ENCODE results near the gene PPP2R2C.

PPP2R2C gene

DNA sequence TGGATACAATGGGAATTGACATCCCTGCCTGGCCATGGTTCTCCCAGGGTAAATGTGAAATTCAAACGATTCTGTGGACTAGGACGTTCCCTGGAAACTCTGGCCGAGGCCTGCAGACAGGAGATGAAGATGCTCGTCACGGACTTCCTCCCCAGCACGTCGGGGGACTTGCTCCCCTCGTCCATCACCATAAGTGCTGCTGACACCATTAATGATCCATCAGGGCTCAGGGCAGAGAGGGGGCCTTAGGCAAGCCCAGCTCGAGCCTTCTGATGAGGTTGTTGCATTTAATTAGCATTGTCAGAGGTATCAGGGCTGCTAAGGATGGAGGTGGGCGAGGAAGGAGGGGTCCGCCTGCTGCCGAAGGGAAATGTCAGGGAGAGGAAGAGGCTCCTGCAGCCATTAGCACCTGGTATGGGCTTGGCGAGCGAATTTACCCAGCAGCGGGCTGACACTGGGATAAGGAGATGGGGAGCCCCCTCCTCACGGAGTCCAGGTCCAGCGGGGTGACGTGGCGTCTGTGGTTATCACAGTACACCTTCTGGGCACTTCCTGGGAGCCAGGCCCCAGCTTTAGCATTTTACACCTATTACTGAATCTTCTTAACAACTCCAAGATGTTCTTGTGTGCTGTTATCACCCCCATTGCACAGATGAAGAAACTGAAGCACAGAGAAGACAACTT, 83.1 kb downstream of the PPP2R2C start:
- Histone ChIP-seq H3K27ac (replicated peaks) (no peak overlapping the region), H3K27me3 (ENCODE audit: insufficient read depth, poor library complexity, severe bottlenecking) (no peaks in the 10 kb centered on the region), H3K4me3 (replicated peaks; ENCODE audit: insufficient read depth, low read length) (no peak overlapping the region)
- DNase-seq (ENCODE audit: low read depth in 1 of 2, low spot score in 1 of 2), result no peak
- no peak for TF ChIP-seq POLR2AphosphoS5 (IDR thresholded peaks at IDR 0.05; ENCODE audit: low read depth)
- TF ChIP-seq, protein P1, sequence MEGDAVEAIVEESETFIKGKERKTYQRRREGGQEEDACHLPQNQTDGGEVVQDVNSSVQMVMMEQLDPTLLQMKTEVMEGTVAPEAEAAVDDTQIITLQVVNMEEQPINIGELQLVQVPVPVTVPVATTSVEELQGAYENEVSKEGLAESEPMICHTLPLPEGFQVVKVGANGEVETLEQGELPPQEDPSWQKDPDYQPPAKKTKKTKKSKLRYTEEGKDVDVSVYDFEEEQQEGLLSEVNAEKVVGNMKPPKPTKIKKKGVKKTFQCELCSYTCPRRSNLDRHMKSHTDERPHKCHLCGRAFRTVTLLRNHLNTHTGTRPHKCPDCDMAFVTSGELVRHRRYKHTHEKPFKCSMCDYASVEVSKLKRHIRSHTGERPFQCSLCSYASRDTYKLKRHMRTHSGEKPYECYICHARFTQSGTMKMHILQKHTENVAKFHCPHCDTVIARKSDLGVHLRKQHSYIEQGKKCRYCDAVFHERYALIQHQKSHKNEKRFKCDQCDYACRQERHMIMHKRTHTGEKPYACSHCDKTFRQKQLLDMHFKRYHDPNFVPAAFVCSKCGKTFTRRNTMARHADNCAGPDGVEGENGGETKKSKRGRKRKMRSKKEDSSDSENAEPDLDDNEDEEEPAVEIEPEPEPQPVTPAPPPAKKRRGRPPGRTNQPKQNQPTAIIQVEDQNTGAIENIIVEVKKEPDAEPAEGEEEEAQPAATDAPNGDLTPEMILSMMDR (IDR thresholded peaks at IDR 0.05; ENCODE audit: insufficient read depth, low read length), result no peak
- TF ChIP-seq, protein P2, sequence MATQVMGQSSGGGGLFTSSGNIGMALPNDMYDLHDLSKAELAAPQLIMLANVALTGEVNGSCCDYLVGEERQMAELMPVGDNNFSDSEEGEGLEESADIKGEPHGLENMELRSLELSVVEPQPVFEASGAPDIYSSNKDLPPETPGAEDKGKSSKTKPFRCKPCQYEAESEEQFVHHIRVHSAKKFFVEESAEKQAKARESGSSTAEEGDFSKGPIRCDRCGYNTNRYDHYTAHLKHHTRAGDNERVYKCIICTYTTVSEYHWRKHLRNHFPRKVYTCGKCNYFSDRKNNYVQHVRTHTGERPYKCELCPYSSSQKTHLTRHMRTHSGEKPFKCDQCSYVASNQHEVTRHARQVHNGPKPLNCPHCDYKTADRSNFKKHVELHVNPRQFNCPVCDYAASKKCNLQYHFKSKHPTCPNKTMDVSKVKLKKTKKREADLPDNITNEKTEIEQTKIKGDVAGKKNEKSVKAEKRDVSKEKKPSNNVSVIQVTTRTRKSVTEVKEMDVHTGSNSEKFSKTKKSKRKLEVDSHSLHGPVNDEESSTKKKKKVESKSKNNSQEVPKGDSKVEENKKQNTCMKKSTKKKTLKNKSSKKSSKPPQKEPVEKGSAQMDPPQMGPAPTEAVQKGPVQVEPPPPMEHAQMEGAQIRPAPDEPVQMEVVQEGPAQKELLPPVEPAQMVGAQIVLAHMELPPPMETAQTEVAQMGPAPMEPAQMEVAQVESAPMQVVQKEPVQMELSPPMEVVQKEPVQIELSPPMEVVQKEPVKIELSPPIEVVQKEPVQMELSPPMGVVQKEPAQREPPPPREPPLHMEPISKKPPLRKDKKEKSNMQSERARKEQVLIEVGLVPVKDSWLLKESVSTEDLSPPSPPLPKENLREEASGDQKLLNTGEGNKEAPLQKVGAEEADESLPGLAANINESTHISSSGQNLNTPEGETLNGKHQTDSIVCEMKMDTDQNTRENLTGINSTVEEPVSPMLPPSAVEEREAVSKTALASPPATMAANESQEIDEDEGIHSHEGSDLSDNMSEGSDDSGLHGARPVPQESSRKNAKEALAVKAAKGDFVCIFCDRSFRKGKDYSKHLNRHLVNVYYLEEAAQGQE (IDR thresholded peaks at IDR 0.05; ENCODE audit: insufficient replicate concordance, low read depth), result no peak
- TF ChIP-seq GABPA (IDR thresholded peaks at IDR 0.05; ENCODE audit: low read depth), result no peak
- no peak for TF ChIP-seq SPI1 (IDR thresholded peaks at IDR 0.05; ENCODE audit: borderline replicate concordance, low read depth)

DNA sequence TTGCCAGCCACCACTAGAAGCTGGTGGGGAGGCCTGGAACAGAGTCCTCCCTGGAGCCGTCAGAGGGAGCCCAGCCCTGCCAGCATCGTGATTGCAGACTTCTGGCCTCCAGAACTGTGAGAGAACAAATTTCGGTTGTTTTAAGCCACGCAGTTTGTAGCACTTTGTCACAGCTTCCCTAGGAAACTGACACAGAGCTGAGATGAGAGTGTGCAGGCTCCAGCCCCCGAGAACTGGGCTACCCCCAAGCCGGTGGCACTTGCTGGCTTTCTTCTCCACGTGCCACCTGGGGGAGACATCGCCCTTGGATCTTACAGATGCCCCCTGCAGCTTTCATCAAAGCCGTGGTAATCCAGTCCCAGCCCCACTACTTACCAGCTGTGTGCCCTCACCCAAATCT, 83.7 kb downstream of the PPP2R2C start:
- H3K4me3 ChIP-seq (replicated peaks; ENCODE audit: insufficient read depth, low read length), result no peak overlapping the region
- DNase-seq (ENCODE audit: low read depth in 1 of 2, low spot score in 1 of 2), result no peak
- H3K27me3 ChIP-seq (ENCODE audit: insufficient read depth, poor library complexity, severe bottlenecking), result no peaks in the 10 kb centered on the region
- H3K27ac ChIP-seq (replicated peaks), result no peak overlapping the region
- TF ChIP-seq, protein P2 (IDR thresholded peaks at IDR 0.05; ENCODE audit: insufficient replicate concordance, low read depth), result no peak
- TF ChIP-seq GABPA (IDR thresholded peaks at IDR 0.05; ENCODE audit: low read depth), result no peak
- TF ChIP-seq POLR2AphosphoS5 (IDR thresholded peaks at IDR 0.05; ENCODE audit: low read depth), result no peak

DNA sequence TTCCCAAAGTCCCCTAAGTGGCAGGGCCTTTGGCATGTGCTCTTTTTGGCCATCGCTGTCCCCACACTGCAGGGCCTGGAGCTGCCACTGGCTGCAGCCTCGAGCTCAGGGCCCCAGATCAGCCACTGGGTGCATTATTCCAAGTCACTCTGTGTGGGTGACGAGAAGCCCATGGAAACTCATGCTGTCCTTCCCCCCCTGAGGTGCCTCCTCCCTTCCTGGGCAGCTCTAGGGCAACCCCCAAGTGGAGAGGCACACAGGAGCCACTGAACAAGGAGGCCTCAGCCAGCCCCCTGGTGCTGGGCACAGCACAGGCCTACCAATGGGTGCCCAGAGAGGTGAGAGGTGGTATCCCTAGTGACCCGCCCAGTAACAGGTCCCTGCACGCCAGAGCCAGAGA, 84.5 kb downstream of the PPP2R2C start:
- no peak overlapping the region for H3K4me3 ChIP-seq (replicated peaks; ENCODE audit: insufficient read depth, low read length)
- DNase-seq (ENCODE audit: low read depth in 1 of 2, low spot score in 1 of 2), result no peak
- no peak overlapping the region for H3K27ac ChIP-seq (replicated peaks)
- no peaks in the 10 kb centered on the region for H3K27me3 ChIP-seq (ENCODE audit: insufficient read depth, poor library complexity, severe bottlenecking)
- TF ChIP-seq POLR2AphosphoS5 (IDR thresholded peaks at IDR 0.05; ENCODE audit: low read depth) (no peak), GABPA (IDR thresholded peaks at IDR 0.05; ENCODE audit: low read depth) (no peak), SPI1 (IDR thresholded peaks at IDR 0.05; ENCODE audit: borderline replicate concordance, low read depth) (no peak)
- TF ChIP-seq, protein P2 (IDR thresholded peaks at IDR 0.05; ENCODE audit: insufficient replicate concordance, low read depth), result no peak
- TF ChIP-seq, protein P1 (IDR thresholded peaks at IDR 0.05; ENCODE audit: insufficient read depth, low read length), result no peak

Measured in HL-60 (cell line).